Daoy (cell line): ENCODE data around the gene ASIP. TPM values are rescaled to one million over a fixed set of nuclear protein-coding genes. Genes with fewer than 3 reads are reported as not detected.
"Not testable (repeated sequence)": the region's sequence is repeated elsewhere in the genome, so short reads cannot be mapped to it uniquely, and the experiment has no call there.

ENCODE experiments used
- DNase-seq: peaks from one replicate; pipeline ENCODE4 v3.0.0-alpha.2; 2015; ENCODE audit warnings: low read depth
- total RNA-seq: library from RNA; depleted of rRNA; stranded (reverse); fragments of >200 nt; shearing (Covaris generic); gene quantifications from 2 replicates; pipeline ENCODE4 v1.2.3, GENCODE V29; 2014

Gene ASIP
- total RNA-seq, 1 experiment from 2014 or later: not detected

DNA sequence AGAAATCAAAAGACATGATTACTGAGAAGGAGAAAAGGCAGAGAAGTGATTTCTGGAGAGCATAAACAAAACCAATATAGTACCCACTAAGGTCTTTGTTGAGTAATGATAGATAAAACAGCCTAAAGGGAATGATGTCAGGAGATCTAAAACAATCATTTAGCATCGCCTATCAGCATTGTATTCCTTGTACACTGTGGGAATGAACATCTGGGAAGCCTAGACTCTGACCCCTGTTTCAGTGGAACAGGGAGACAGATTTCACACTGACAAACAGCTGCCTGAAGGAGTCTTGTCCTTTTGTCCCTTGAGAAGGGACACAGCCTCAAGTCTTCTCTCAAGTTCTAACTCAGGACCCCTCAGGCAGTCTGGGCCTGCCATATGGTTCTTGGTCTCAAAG lies 1.7 kb downstream of the ASIP start:
- DNase-seq: no peak

DNA sequence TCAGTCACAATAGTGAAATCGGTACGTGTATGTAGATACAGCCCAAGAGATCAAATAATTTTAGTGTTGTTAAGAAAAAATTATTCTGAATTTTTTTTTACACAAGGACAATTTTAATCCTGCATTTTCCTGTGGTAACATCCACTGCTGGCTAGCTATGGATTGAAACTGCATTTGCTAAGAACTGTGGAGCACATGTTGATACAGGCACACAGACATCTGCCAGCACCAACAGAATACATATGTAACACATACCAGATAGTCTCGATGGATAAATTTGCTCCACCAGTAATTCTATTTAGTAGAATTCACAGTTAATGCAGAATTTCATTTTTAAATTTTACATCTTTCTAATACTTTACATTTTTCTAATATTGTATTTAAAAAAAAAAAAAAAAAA lies 2.2 kb downstream of the ASIP start:
- DNase-seq: no peak

DNA sequence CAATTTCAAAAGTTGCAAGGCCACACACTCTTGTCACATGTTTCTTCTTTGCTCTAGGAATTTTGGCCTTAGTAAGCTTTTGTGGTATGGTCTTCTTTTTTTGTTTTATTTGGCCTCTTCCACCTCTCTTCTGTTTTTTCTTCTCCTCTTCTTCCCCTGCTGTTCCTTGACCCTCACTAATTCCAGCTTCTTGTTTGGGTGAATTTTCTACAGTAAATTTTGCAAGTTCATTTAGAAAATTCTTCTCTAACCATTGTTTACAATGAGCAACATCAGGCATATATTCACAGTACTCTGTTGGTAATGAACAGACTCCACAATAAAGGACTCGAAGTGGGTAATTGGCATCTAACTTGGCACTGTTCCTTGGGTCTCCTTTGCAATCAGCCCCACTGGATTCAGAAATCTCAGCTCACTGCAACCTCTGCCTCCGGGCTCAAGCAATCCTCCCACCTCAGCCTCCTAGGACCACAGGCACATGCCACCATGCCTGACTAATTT lies 5.0 kb downstream of the ASIP start:
- DNase-seq: no peak

DNA sequence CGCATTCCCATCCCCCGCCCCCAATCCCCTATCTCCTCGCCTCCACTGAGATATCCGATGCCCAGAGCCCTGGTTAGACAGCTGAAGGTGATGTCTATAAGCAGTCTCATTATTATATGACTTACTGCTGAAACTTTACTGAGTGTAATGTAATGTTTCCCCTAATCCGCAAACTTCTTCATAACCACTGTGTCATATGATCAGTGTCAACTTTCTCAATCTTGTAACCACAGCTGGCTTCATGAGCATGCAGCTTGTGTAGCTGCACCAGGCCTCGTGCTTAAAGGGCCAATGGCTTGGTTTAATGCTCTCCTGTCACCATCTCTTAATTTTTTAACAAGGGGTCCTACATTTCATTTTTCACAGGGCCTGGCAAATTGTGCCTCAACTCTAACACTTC lies 8.1 kb downstream of the ASIP start:
- no peak for DNase-seq

DNA sequence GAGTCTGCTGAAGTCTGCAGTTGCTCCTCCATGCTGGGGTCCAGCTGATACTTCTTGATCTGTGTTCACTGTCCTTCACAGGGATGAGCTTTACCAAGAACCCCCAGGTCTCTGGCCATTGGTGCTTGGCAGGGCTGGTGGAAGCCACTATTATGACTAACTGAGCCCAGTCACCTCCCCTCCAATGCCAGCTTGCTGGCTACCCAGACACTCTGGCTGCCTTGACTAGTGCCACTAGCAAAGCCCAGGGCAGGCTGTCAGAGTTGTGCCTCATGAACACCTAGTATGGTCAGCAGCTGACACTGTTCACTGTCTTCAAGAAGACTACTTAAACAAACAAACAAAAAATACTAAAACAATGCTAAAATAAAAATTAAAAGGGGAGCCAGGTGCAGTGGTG lies 8.8 kb downstream of the ASIP start:
- DNase-seq: no peak

DNA sequence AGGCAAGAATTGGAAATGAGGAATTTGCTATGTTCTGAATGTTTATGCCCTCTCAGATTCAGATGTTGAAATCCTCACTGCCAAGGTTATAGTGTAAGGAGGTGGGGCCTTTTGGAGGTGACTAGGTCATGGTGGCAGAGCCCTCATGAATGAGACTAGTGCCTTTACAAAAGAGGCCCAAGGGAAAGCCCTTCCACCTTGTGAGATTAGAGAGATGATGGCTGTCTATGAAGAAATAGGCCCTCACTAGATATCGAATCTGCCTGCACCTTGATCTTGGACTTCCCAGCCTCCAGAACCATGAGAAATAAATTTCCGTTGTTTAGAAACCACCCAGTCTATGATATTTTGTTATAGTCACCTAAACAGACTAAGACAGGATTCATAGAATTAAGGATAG lies 10.4 kb downstream of the ASIP start:
- no peak for DNase-seq

DNA sequence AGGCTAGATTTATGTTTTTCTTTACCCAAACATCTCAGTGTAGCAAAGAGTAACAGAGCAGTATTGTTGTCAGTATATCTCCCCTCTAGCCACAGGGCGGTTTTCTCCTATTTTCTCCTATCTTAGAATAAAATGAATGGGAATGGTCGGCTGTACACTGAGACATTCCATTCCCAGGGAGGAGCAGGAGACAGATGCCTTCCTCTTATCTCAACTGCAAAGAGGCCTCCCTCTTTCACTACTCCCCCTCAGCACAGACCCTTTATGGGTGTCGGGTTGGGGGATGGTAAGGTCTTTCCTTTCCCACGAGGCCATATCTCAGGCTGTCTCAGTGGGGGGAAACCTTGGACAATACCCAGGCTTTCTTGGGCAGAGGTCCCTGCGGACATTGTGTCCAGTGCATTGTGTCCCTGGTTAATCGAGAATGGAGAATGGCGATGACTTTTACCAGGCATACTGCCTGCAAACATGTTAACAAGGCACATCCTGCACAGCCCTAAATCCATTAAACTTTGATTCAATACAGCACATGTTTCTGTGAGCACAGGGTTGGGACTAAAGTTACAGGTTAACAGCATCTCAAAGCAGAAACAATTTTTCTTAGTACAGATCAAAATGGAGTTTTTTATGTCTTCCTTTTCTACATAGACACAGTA lies 11.3 kb downstream of the ASIP start:
- DNase-seq: not testable (repeated sequence)

DNA sequence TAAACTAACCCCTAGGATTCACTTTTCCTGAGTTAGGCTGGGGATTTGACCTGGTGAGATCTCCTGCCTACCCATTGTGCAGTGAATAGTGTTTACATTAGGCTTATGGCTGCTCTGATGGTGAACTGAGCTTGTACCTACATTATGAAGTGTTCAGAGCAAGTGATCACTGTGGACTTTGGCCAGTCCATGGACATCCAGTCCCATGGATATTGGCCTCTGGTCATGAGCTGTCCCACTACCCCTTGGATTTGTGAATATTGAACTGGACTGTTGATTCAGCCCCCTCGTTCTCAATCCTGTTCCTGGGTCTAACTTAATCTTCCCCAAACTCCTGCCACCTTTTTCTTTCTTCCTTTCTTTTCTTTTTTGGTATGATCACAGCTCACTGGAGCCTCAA lies 13.8 kb downstream of the ASIP start:
- DNase-seq: no peak

DNA sequence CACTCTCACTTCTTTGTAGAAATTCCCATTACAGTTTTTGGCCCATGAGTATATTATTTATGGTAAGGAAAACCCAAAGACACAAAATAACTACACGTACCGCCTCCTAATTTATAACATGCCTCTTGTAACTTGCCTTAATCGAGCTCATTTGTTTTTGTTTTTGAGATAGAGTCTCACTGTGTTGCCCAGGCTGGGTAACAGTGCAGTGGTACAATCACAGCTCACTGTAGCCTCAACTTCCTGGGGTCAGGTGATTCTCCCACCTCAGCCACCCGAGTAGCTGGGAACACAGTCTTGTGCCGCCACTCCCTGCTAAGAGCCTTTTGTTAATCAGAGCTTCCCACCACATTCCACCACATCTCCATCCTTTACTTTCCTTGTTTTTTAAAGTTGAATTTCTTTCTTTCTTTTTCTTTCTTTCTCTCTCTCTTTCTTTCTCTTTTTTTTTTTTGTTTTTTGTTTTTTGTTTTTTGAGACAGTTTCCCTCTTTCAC lies 15.5 kb downstream of the ASIP start:
- DNase-seq: no peak

DNA sequence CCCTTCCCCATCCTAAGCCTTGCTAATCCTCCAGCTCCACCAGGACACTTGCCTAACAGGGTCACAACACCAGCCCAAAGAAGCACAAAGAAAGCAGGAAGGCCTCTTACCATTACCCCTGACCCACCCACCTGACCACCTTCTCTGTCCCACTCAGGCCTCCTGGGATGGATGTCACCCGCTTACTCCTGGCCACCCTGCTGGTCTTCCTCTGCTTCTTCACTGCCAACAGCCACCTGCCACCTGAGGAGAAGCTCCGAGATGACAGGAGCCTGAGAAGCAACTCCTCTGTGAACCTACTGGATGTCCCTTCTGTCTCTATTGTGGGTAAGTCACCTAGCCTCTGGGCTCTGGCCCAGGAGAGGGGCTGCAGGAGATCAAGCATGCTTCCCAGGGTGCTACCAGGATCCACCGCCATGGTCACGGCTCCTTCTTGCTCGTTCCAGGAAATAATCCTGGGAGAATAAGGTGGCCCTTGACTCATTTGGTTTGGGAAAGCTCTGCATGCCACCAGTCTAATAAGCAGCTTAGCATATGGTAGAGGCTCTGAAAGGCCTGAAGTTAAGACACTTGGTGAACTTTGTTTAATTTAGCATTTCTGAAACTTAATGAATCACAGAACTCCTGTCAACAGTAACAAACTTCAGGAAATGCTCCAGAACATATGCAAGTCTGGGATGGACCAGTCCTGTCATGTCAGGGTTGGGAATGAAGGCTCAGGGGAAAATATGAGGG lies 19.2 kb downstream of the ASIP start:
- DNase-seq: no peak

DNA sequence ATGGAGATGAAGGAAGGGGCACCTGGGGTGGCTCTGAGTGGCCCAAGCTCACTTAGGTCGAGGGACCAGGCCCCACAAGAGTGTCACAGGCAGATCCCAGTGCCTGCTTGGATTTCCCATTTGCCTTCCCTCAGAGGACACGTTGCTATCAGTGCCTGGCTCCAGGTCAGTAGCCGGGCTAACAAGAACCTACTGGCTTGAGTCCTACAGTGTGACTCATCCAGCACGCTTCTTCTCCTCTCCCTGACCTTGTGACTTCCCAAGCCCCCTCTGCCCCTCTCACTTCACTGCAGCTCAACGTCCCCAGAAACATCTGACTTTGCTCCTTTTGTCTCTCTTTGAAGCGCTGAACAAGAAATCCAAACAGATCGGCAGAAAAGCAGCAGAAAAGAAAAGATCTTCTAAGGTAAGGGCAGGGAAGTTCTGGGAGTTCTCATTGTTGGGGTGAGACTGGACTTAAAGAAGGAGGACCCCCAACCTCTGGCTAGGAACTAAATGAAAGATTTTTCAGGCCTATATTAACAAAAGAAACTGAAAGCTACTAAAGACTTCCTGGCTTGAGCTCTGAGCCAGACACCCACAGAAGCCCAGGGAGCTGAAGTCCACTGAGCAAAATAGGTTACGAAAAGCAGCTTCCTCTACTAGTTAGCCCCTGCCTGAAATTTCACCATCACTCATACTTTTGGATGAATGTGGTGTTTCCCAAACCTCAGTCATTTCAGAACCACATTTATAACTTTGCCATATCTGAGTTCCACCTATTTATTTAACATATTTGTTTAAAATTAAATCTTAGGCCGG lies 21.5 kb downstream of the ASIP start:
- DNase-seq: peak; percentile 21

DNA sequence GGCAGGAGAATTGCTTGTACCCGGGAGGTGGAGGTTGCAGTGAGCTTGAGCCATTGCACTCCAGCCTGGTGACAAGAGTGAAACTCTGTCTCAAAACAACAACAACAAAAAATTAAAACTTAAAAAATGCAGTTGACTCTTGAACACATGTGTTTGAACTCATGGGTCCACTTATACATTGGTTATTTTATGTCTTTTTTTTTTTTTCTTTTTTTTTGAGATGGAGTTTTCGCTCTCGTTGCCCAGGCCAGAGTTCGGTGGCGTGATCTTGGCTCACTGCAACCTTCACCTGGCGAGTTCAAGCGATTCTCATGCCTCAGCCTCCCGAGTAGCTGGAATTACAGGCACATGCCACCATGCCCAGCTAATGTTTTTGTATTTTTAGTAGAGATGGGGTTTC lies 22.2 kb downstream of the ASIP start:
- not testable (repeated sequence) for DNase-seq

DNA sequence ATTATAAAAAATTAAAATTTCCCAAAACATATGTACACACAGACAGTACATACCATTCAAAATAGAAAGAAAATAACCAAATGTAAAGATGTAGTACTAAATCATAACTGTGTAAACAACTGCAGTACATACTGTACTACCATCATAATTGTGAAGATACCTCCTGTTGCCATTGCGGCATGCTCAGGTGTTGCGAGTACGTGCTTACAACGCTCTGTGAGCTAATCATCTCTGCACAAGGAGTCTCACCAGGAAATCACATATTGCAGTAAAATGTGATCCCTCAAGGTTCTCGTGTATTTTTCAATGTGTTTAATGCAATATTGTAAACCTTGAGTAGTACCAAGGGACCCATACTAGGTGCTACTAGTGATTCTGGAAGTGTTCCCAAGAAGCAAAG lies 22.9 kb downstream of the ASIP start:
- no peak for DNase-seq

DNA sequence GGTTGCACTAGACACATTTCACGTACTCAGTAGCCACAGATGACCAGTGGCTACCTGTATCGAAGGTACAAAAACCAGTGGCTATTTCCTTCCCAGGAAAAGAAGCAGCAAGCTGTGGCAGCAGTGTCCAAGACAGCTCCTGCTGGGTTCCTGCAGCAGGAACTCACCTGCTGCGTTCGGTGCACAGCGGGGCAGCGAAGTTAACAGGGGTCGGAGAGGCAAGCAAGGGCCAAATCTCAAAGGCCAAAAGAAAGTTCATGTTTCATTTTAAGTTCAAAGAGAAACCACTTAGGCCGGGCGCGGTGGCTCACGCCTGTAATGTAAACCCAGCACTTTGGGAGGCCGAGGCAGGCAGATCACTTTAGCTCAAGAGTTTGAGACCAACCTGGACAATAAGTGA lies 26.9 kb downstream of the ASIP start:
- no peak for DNase-seq

DNA sequence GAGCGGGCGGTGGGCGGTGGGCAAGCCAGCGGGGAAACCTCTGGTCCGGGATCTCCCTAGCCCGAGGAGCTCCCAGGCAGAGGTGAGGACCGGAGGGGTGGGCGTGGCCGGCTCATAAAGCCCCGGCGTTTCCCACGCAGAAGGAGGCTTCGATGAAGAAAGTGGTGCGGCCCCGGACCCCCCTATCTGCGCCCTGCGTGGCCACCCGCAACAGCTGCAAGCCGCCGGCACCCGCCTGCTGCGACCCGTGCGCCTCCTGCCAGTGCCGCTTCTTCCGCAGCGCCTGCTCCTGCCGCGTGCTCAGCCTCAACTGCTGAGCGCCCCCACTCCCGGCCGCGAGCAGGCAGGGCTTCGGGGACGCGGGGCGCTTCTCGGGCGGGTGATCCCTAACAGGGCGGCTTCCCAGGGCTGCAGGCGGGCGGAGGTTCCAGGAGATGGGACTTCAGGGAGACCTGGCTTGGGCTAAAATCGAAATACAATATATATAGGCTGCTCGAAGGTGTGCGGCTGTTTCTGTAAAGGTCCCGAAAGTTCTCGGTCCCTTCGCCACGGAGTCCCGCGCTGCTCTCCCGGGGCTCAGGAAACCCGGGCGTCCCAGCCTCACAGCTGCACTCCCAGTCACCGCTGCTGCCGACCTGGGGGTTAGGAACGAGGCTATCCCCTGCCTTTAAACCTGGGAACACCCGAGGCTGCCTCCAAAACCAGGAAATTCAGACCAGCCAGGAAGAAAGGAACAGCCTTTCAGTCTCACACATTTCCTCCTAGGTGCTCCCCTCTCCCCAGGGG lies 27.8 kb downstream of the ASIP start:
- DNase-seq: no peak

DNA sequence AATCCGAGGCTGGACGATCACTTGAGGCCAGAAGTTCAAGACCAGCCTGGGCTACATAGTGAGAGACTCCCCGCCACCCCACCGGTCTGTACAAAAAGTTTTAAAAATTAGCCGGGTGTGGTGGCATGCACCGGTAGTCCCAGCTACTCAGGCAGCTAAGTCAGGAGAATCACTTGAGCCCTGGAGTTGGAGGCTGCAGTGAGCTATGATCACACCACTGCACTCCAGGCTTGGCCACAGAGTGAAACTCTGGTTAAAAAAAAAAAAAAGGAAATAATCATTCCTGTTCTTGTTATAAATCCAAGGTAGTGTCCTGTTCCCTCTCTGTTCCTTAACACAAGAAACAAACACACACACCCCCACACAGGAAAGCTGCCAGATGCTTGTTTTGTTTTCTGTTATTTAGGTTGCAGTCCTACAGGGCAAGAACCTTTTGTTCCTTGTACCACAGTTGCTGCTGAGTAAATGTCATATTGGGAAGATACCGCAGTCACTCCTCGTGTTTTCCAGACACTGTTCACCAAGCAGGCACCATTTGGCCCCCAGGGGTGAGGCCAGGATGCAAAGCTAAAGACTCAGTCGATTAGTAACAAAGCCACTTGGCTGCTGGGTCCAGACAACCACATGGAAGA lies 28.9 kb downstream of the ASIP start:
- DNase-seq: no peak

DNA sequence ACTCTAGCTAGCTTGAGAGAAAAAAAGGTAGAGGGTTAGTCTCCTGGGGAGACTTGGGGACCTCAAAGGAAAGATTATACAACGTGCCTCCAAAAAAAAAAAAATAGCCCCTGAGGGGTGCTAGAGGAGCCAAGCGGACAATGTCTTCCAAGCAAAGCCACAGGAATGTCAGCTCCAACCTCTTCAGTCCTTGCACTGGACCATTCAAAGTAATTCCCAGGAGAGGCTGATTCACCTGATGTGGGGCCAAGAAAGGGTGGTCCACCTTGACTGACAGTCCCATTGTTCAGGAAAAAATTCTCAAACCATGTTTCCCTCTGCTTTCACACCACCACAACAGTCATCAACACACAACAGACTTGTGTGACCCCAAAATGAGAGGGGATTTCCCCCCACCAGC lies 30.7 kb downstream of the ASIP start:
- peak; percentile 80 for DNase-seq

DNA sequence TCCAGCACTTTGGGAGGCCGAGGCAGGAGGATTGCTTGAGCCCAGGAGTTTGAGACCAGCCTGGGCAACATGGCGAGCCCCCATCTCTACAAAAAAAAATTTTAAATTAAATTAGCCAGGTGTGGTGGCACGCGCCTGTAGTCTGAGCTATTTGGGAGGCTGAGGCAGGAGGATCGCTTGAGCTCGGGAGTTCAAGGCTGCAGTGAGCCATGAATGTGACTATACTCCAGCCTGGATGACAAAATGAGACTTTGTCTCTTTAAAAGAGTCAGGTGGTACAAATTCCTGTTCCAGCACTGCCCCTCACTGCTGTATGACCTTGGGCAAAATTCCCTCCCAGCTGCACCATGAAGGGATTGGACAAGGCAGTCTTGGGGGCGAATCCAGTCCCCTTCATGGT lies 33.5 kb downstream of the ASIP start:
- DNase-seq: no peak

DNA sequence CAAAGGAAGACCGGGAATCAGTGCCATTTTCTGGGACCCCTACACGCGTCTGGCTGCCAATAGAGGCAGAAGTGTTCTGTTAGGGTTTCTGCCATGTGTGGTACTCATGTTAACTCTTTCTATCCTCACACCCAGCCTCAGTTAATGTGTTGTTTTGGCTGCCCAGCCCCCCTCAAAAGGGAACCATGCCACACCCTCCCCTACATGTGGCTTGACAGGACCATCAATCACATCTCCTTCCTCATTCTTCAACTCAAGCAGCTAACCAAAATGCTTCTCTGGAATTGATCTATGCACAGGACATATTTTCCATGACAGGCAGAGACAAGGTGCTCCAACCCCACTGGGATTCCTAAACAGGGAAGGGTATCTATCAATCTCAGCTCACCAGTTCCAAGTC lies 40.0 kb downstream of the ASIP start:
- no peak for DNase-seq

DNA sequence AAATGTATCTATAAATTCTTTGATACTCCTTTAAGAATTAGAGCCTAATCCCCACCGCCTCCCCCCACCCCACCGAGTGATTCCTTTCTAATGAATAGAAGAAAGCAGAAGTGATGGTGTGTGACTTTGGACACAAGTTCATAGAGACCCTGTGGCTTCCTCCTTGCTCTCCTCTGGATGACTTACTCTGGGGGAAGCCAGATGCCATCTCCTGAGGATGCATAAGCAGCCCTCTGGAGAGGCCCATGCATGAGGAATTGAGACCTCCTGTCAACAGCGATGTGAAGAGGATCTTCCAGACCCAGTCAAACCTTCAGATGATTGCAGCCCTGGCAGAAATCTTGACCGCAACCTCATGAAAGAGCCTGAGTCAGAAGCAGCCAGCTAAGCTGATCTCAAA lies 40.8 kb downstream of the ASIP start:
- DNase-seq: no peak

DNA sequence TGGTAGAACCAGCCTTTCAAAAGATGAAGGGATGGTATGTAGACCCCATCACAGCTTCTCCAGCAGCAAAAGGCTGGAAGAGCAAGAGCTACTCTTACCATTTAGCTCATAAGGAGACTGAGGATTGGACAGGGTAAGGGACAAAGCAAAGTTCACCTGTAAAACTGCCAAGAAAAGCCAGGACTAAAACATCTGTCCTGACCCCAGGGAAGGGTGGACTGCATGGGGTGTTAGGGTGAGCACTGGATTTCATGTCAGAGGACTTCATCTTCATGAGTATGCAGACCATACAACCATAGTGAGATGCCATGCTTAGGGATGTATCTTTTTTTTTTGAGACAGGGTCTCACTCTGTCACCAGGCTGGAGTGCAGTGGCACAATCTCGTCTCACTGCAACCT lies 42.6 kb downstream of the ASIP start:
- DNase-seq: no peak
